Measurements from ENCODE around the gene CLIC3. TPM values are rescaled to one million over a fixed set of nuclear protein-coding genes. Genes with fewer than 3 reads are reported as not detected.

CLIC3 gene
- total RNA-seq, 4 donors from 2014 or later, result 3.3 TPM; not detected in 3

DNA sequence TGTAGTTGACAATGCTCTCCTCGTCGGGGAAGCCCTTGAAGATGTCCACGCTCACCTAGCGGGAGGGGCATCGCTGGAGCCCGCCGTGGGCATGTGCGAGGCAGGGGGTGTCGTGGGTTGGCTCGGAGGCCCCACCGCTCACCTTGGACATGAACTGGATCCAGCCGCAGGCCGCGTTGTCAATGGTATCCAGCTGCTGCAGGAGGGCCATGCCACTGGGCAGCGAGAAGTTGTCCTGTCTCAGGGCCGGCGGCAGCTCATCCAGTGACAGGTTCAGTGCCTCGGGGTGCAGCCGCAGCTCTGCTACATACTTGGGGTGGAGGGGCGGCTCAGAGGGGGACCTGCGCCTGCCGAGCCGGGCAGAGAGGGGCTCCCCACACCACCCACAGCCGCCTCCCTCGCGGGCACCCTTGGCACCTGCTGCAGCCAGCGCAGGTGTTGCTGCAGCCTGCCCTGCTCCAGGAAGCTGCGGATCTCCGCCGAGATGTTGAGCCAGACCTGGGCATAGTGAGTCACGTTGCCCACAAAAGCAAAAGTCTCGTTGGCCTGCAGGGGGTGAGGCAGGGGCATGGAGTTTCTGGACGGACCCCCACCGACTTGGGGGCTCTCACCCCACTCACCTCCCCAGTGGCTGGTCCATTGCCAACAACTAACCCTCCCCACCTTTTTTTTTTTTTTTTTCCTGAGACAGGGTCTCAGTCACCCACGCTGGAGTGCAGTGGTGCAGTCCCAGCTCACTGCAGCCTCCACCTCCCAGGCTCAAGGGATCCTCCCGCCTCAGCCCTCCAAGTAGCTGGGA lies 22.6 kb upstream of the CLIC3 start:
- Histone ChIP-seq H3K9me3 (no peaks in the 10 kb centered on the region), H3K4me3 (no peak overlapping the region), H3K27me3 (no peaks in the 10 kb centered on the region), H3K36me3 (peaks cover 0 to 37% (median 0%) of the 10 kb centered on the region in 3 donors), H3K4me1 (peaks cover 0 to 22% (median 4%) of the 10 kb centered on the region in 4 donors), H3K27ac (no peak overlapping the region)
- no peak for DNase-seq
- TF ChIP-seq, protein P1, sequence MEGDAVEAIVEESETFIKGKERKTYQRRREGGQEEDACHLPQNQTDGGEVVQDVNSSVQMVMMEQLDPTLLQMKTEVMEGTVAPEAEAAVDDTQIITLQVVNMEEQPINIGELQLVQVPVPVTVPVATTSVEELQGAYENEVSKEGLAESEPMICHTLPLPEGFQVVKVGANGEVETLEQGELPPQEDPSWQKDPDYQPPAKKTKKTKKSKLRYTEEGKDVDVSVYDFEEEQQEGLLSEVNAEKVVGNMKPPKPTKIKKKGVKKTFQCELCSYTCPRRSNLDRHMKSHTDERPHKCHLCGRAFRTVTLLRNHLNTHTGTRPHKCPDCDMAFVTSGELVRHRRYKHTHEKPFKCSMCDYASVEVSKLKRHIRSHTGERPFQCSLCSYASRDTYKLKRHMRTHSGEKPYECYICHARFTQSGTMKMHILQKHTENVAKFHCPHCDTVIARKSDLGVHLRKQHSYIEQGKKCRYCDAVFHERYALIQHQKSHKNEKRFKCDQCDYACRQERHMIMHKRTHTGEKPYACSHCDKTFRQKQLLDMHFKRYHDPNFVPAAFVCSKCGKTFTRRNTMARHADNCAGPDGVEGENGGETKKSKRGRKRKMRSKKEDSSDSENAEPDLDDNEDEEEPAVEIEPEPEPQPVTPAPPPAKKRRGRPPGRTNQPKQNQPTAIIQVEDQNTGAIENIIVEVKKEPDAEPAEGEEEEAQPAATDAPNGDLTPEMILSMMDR (IDR thresholded peaks at IDR 0.05), result no peak
- TF ChIP-seq POLR2A (IDR thresholded peaks at IDR 0.05), result no peak

DNA sequence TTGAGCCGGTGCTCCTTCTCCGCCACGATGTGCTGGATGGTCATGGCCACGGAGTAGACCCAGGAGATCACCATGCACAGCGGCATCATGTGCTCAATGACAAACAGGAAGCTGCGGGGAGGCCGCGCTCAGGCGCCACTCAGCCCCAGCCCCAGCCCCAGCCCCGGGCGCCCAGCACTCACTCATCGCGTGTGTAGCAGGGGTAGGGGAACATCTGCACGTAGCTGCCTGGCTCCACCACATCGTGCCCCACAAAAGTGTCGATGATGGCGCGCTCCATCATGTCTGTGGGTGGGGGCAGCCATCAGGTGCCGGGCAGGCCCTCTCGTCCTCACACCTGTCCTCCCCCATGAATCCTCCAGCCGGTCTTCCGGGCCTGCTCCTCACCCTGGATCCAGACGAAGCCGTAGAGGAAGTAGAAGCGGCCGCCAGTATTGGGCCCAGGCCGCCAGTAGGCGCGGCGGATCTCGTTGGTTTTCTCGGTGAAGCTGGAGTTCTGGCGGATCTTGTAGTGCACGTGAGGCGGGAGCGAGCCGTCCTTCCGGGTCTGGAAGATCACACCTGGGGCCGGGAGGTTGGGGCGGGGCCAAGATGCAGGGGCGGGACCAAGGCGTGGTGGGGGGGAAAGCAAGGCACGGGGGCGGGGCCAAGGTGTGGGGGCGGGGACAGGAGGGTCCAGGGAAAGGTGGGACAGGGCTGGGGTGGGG lies 21.6 kb upstream of the CLIC3 start:
- no peak for DNase-seq
- Histone ChIP-seq H3K27me3 (no peaks in the 10 kb centered on the region), H3K4me3 (no peak overlapping the region), H3K27ac (no peak overlapping the region), H3K9me3 (no peaks in the 10 kb centered on the region), H3K36me3 (peaks cover 0 to 37% (median 0%) of the 10 kb centered on the region in 3 donors), H3K4me1 (peaks cover 0 to 13% (median 2%) of the 10 kb centered on the region in 4 donors)
- no peak for TF ChIP-seq POLR2A (IDR thresholded peaks at IDR 0.05)
- TF ChIP-seq, protein P1 (IDR thresholded peaks at IDR 0.05), result no peak

DNA sequence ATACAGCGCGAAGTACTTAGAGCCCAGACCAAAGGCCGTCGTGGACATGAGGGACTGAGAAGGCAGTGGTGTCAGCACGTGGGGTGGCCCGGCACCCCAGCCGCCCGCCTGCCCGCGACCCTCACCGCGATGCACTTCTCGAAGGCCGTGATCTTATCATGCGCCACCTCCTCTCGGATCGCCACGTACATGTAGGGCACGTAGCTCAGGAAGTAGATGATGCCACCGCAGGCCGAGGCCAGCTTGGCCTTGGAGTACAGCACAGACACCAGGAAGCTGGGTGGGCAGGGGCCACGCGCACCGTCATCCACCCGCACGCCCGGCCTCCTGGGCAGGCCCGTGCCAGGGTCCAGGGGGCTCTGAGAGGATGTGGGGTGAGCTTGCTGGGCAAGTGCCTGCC lies 20.7 kb upstream of the CLIC3 start:
- Histone ChIP-seq H3K36me3 (peaks cover 0 to 44% (median 0%) of the 10 kb centered on the region in 3 donors), H3K27me3 (no peaks in the 10 kb centered on the region), H3K9me3 (no peaks in the 10 kb centered on the region), H3K4me3 (no peak overlapping the region), H3K4me1 (peaks cover 0 to 6% (median 0%) of the 10 kb centered on the region in 4 donors), H3K27ac (no peak overlapping the region)
- DNase-seq, result no peak
- no peak for TF ChIP-seq POLR2A (IDR thresholded peaks at IDR 0.05)
- TF ChIP-seq, protein P1 (IDR thresholded peaks at IDR 0.05), result no peak

DNA sequence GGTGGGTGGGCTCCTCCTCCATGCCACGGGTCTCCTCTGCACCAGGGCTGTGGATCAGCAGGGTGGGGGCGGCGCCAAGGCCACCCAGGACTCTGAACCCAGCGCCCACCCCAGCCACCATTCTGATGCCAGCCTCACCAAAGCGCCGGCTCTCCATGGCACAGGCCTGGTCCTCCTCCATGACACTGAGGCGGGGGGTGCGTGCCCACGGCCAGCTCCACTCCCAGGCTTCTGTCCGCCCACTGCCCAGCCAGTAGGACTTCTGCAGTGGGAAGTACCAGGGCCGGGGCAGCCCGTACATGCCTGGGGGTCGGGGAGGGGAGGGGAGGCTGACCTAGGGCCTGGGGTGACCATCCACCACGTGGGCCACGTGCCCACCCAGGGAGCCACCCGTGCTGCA lies 20.1 kb upstream of the CLIC3 start:
- no peak for DNase-seq
- no peak overlapping the region for H3K27ac ChIP-seq
- H3K4me3 ChIP-seq, result no peak overlapping the region
- no peaks in the 10 kb centered on the region for H3K27me3 ChIP-seq
- TF ChIP-seq, protein P1 (IDR thresholded peaks at IDR 0.05), result no peak
- no peak for TF ChIP-seq POLR2A (IDR thresholded peaks at IDR 0.05)
- H3K9me3 ChIP-seq, result no peaks in the 10 kb centered on the region
- H3K36me3 ChIP-seq, result peaks cover 0 to 51% (median 0%) of the 10 kb centered on the region in 3 donors
- peaks cover 0 to 2% (median 0%) of the 10 kb centered on the region in 4 donors for H3K4me1 ChIP-seq

DNA sequence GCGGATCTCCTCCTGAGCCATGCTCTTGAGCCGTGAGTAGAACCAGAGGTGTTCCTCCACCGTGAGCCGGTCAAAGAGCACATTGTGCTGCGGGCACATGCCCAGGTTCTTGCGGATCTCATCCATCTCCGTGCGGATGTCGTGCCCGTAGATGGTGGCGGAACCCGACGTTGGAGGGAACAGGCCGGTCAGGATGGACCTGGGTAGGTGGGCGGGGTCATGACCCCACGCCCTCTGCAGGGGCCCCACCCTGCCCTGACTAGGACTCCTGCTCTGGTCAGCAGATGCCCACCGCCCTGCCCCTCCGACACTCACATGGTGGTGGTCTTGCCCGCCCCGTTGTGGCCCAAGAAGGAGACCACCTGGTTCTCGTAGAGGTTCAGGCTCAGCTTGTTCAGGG lies 19.6 kb upstream of the CLIC3 start:
- no peaks in the 10 kb centered on the region for H3K9me3 ChIP-seq
- H3K27ac ChIP-seq, result no peak overlapping the region
- H3K4me3 ChIP-seq, result no peak overlapping the region
- no peak for DNase-seq
- peaks cover 0 to 55% (median 0%) of the 10 kb centered on the region in 3 donors for H3K36me3 ChIP-seq
- TF ChIP-seq, protein P1 (IDR thresholded peaks at IDR 0.05), result no peak
- no peak for TF ChIP-seq POLR2A (IDR thresholded peaks at IDR 0.05)
- H3K27me3 ChIP-seq, result no peaks in the 10 kb centered on the region
- H3K4me1 ChIP-seq, result no peaks in the 10 kb centered on the region

Measured in Peyer's patch (tissue), 4 donors.